GM23338 (cell line): ENCODE measurements around the gene EHD1. TPM values are rescaled to one million over a fixed set of nuclear protein-coding genes. Genes with fewer than 3 reads are reported as not detected.

Experiments used
- ATAC-seq: fragments of 200-7000 bp; cut with Tn5 transposase; 3 replicates; pipeline ENCODE4 v1.9.1; 2020
- DNase-seq: peaks from one replicate; pipeline ENCODE4 v3.0.0-alpha.2; 2015; ENCODE audit warnings: low spot score
- H2AFZ ChIP-seq: fragments of 200-600 bp; sonication (generic); 2 replicates; pipeline ENCODE4 v1.8.0; 2016; ENCODE audit warnings: antibody characterized with exemption, mild to moderate bottlenecking, moderate library complexity
- H3F3A ChIP-seq: fragments of 200-600 bp; sonication (generic); replicated peaks from 2 replicates; pipeline ENCODE4 v1.8.0; 2017; ENCODE audit warnings: antibody characterized with exemption, mixed run types, low read depth
- H3K27ac ChIP-seq: fragments of 200-600 bp; sonication (generic); 2 replicates; pipeline ENCODE4 v1.6.1; 2016; ENCODE audit warnings: low read depth
- H3K27me3 ChIP-seq: fragments of 200-600 bp; sonication (generic); 2 replicates; pipeline ENCODE4 v1.8.0; 2016; ENCODE audit warnings: mild to moderate bottlenecking, mixed run types, moderate library complexity; ENCODE audit not compliant: insufficient read depth
- H3K36me3 ChIP-seq: fragments of 200-600 bp; sonication (generic); 2 replicates; pipeline ENCODE4 v1.8.0; 2016; ENCODE audit warnings: mild to moderate bottlenecking; ENCODE audit not compliant: insufficient read depth
- H3K4me1 ChIP-seq: fragments of 200-600 bp; sonication (generic); 2 replicates; pipeline ENCODE4 v1.8.0; 2016; ENCODE audit warnings: mild to moderate bottlenecking, moderate library complexity; ENCODE audit not compliant: insufficient read depth
- H3K4me2 ChIP-seq: fragments of 200-600 bp; sonication (generic); 2 replicates; pipeline ENCODE4 v1.7.1; 2017; ENCODE audit warnings: mixed run types
- H3K4me3 ChIP-seq: fragments of 200-600 bp; sonication (generic); 2 replicates; pipeline ENCODE4 v1.6.1; 2016; ENCODE audit warnings: mixed run types
- H3K79me2 ChIP-seq: fragments of 200-600 bp; sonication (generic); replicated peaks from 2 replicates; pipeline ENCODE4 v1.8.0; 2017; ENCODE audit warnings: mild to moderate bottlenecking; ENCODE audit not compliant: insufficient read depth
- H3K9me2 ChIP-seq: fragments of 200-600 bp; sonication (generic); 2 replicates; pipeline ENCODE4 v1.8.0; 2017; ENCODE audit not compliant: insufficient read depth
- H4K20me1 ChIP-seq: fragments of 200-600 bp; sonication (generic); replicated peaks from 2 replicates; pipeline ENCODE4 v1.8.0; 2017; ENCODE audit warnings: mild to moderate bottlenecking; ENCODE audit not compliant: insufficient read depth
- H3K27ac Mint-ChIP-seq: 2 replicates; pipeline ENCODE4 v1.8.0; 2020; ENCODE audit warnings: inconsistent platforms, mild to moderate bottlenecking, moderate library complexity, mixed read lengths
- H3K27me3 Mint-ChIP-seq: 3 replicates; pipeline ENCODE4 v1.8.0; 2022; ENCODE audit warnings: low read depth, mild to moderate bottlenecking, moderate library complexity, mixed read lengths, inconsistent platforms; ENCODE audit not compliant: insufficient read depth, poor library complexity
- H3K36me3 Mint-ChIP-seq: 3 replicates; pipeline ENCODE4 v1.8.0; 2021; ENCODE audit warnings: low read depth, mild to moderate bottlenecking, inconsistent platforms, moderate library complexity, mixed read lengths
- H3K4me1 Mint-ChIP-seq: 3 replicates; pipeline ENCODE4 v1.8.0; 2020; ENCODE audit warnings: mild to moderate bottlenecking, inconsistent platforms, mixed read lengths
- H3K4me3 Mint-ChIP-seq: 3 replicates; pipeline ENCODE4 v1.8.0; 2021; ENCODE audit warnings: moderate library complexity, mild to moderate bottlenecking, inconsistent platforms, mixed read lengths
- H3K9me3 Mint-ChIP-seq: 3 replicates; pipeline ENCODE4 v1.8.0; 2020; ENCODE audit warnings: moderate library complexity, mild to moderate bottlenecking, inconsistent platforms, mixed read lengths
- CREB1 ChIP-seq: fragments of 250-450 bp; sonication (Bioruptor Pico); IDR thresholded peaks from 2 replicates; pipeline ENCODE4 v1.5.0; 2020; ENCODE audit warnings: low read depth, mild to moderate bottlenecking, moderate library complexity
- EZH2 ChIP-seq: fragments of 200-600 bp; sonication (generic); IDR thresholded peaks from one replicate; pipeline ENCODE4 v1.8.0; 2017; ENCODE audit warnings: antibody characterized with exemption, mild to moderate bottlenecking, low read depth; ENCODE audit not compliant: unreplicated experiment
- EZH2phosphoT487 ChIP-seq: fragments of 200-600 bp; sonication (generic); IDR thresholded peaks from one replicate; pipeline ENCODE4 v1.8.1; 2018; ENCODE audit warnings: antibody characterized with exemption; ENCODE audit not compliant: unreplicated experiment
- JUNB ChIP-seq: IDR thresholded peaks from one replicate; pipeline ENCODE4 v1.6.1; 2016; ENCODE audit warnings: antibody characterized with exemption; ENCODE audit not compliant: unreplicated experiment
- NANOG ChIP-seq: IDR thresholded peaks from 2 replicates; pipeline ENCODE4 v1.6.1; 2016; ENCODE audit warnings: antibody characterized with exemption, borderline replicate concordance
- POLR2AphosphoS5 ChIP-seq: IDR thresholded peaks from 2 replicates; pipeline ENCODE4 v1.6.1; 2016; ENCODE audit warnings: antibody characterized with exemption, low read depth
- STAT1 ChIP-seq: IDR thresholded peaks from one replicate; pipeline ENCODE4 v1.6.1; 2016; ENCODE audit warnings: antibody characterized with exemption; ENCODE audit not compliant: unreplicated experiment
- ZNF114 ChIP-seq: fragments of 250-450 bp; sonication (Bioruptor Pico); IDR thresholded peaks from 2 replicates; pipeline ENCODE4 v1.5.0; 2020; ENCODE audit warnings: mild to moderate bottlenecking, moderate library complexity
- ZNF331 ChIP-seq: fragments of 250-450 bp; sonication (Bioruptor Pico); IDR thresholded peaks from 2 replicates; pipeline ENCODE4 v1.5.0; 2020; ENCODE audit warnings: low read depth, mild to moderate bottlenecking, moderate library complexity
- polyA plus RNA-seq: library from polyadenylated mRNA; unstranded; fragments of >200 nt; fragmentation: Nextera tagmentation; extraction: Ambion mirVana; gene quantifications from 2 replicates; pipeline ENCODE4 v1.2.1, GENCODE V29; 2016
- total RNA-seq: library from RNA; depleted of rRNA; stranded (reverse); fragments of >200 nt; shearing (Covaris generic); gene quantifications from 2 replicates; pipeline ENCODE4 v1.2.3, GENCODE V29; 2014
- TF ChIP-seq, protein P1 (sequence below): fragments of 250-450 bp; sonication (Bioruptor Pico); IDR thresholded peaks from 2 replicates; pipeline ENCODE4 v1.5.0; 2020; ENCODE audit warnings: mild to moderate bottlenecking, moderate library complexity
- TF ChIP-seq, protein P2 (sequence below): IDR thresholded peaks from 2 replicates; pipeline ENCODE4 v1.6.1; 2016; ENCODE audit warnings: antibody characterized with exemption
- TF ChIP-seq, protein P3 (sequence below), 2 experiments: fragments of 200-600 bp in 1 of 2; sonication (generic) in 1 of 2; conservative IDR thresholded peaks; 2 replicates each; pipeline versions ENCODE4 v1.5.1 to v1.6.1; 2016 to 2017; ENCODE audit warnings: antibody characterized with exemption in 2 of 2, low read depth in 2 of 2, mild to moderate bottlenecking in 2 of 2, moderate library complexity in 1 of 2
- TF ChIP-seq, protein P4 (sequence below): IDR thresholded peaks from one replicate; pipeline ENCODE4 v1.6.1; 2018; ENCODE audit warnings: antibody characterized with exemption; ENCODE audit not compliant: unreplicated experiment

Gene EHD1
- total and polyA plus RNA-seq, 2 experiments from 2014 or later = 16.7 to 69.7 TPM

DNA sequence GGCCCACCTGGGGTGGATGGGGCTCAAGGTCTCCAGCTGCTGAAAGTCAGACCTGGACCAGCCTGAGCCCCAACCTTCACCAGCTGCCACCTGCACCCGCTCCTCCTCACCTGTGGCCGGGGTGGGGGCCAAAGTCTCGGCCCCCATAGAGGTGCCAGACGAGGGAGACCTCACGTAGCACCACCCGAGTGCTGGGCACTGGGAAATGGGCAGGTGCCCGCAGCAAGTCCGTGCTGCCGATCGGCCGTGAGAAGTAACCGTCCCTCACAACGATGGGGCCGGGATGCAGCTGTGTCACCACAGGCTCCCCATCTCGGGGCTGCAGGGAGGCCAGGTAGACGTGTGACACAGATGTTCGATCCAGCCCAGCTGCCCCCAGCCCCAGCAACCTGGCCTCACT, 22.4 kb upstream of the EHD1 start:
- Histone ChIP-seq H3K4me1 (no peaks in the 10 kb centered on the region), H3K79me2 (no peaks in the 10 kb centered on the region), H3K4me2 (no peak overlapping the region), H3K27ac (no peak overlapping the region), H3K9me2 (no peaks in the 10 kb centered on the region), H3F3A (no peaks in the 10 kb centered on the region), H3K4me3 (no peak overlapping the region), H3K27me3 (no peaks in the 10 kb centered on the region), H3K36me3 (no peaks in the 10 kb centered on the region), H2AFZ (no peak overlapping the region), H4K20me1 (no peaks in the 10 kb centered on the region; the same call in none of the 2 replicates)
- no peaks in the 10 kb centered on the region for H3K4me1 Mint-ChIP-seq
- H3K27me3 Mint-ChIP-seq = peaks cover 13% of the 10 kb centered on the region
- H3K4me3 Mint-ChIP-seq = no peak overlapping the region
- H3K27ac Mint-ChIP-seq = no peak overlapping the region
- H3K36me3 Mint-ChIP-seq = no peaks in the 10 kb centered on the region
- DNase-seq = no peak
- ATAC-seq = no peak
- no peaks in the 10 kb centered on the region for H3K9me3 Mint-ChIP-seq
- no peak for TF ChIP-seq NANOG
- TF ChIP-seq CREB1 = no peak
- TF ChIP-seq EZH2phosphoT487 = no peak
- TF ChIP-seq, protein P1, sequence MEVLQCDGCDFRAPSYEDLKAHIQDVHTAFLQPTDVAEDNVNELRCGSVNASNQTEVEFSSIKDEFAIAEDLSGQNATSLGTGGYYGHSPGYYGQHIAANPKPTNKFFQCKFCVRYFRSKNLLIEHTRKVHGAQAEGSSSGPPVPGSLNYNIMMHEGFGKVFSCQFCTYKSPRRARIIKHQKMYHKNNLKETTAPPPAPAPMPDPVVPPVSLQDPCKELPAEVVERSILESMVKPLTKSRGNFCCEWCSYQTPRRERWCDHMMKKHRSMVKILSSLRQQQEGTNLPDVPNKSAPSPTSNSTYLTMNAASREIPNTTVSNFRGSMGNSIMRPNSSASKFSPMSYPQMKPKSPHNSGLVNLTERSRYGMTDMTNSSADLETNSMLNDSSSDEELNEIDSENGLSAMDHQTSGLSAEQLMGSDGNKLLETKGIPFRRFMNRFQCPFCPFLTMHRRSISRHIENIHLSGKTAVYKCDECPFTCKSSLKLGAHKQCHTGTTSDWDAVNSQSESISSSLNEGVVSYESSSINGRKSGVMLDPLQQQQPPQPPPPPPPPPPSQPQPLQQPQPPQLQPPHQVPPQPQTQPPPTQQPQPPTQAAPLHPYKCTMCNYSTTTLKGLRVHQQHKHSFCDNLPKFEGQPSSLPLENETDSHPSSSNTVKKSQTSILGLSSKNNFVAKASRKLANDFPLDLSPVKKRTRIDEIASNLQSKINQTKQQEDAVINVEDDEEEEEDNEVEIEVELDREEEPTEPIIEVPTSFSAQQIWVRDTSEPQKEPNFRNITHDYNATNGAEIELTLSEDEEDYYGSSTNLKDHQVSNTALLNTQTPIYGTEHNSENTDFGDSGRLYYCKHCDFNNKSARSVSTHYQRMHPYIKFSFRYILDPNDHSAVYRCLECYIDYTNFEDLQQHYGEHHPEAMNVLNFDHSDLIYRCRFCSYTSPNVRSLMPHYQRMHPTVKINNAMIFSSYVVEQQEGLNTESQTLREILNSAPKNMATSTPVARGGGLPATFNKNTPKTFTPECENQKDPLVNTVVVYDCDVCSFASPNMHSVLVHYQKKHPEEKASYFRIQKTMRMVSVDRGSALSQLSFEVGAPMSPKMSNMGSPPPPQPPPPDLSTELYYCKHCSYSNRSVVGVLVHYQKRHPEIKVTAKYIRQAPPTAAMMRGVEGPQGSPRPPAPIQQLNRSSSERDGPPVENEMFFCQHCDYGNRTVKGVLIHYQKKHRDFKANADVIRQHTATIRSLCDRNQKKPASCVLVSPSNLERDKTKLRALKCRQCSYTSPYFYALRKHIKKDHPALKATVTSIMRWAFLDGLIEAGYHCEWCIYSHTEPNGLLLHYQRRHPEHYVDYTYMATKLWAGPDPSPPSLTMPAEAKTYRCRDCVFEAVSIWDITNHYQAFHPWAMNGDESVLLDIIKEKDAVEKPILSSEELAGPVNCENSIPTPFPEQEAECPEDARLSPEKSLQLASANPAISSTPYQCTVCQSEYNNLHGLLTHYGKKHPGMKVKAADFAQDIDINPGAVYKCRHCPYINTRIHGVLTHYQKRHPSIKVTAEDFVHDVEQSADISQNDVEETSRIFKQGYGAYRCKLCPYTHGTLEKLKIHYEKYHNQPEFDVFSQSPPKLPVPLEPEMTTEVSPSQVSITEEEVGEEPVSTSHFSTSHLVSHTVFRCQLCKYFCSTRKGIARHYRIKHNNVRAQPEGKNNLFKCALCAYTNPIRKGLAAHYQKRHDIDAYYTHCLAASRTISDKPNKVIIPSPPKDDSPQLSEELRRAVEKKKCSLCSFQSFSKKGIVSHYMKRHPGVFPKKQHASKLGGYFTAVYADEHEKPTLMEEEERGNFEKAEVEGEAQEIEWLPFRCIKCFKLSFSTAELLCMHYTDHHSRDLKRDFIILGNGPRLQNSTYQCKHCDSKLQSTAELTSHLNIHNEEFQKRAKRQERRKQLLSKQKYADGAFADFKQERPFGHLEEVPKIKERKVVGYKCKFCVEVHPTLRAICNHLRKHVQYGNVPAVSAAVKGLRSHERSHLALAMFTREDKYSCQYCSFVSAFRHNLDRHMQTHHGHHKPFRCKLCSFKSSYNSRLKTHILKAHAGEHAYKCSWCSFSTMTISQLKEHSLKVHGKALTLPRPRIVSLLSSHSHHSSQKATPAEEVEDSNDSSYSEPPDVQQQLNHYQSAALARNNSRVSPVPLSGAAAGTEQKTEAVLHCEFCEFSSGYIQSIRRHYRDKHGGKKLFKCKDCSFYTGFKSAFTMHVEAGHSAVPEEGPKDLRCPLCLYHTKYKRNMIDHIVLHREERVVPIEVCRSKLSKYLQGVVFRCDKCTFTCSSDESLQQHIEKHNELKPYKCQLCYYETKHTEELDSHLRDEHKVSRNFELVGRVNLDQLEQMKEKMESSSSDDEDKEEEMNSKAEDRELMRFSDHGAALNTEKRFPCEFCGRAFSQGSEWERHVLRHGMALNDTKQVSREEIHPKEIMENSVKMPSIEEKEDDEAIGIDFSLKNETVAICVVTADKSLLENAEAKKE (CRISPR knock-in tag) = no peak
- TF ChIP-seq EZH2 = no peak
- TF ChIP-seq, protein P2, sequence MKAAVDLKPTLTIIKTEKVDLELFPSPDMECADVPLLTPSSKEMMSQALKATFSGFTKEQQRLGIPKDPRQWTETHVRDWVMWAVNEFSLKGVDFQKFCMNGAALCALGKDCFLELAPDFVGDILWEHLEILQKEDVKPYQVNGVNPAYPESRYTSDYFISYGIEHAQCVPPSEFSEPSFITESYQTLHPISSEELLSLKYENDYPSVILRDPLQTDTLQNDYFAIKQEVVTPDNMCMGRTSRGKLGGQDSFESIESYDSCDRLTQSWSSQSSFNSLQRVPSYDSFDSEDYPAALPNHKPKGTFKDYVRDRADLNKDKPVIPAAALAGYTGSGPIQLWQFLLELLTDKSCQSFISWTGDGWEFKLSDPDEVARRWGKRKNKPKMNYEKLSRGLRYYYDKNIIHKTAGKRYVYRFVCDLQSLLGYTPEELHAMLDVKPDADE = no peak
- TF ChIP-seq POLR2AphosphoS5 = no peak
- no peak for TF ChIP-seq JUNB
- no peak for TF ChIP-seq ZNF331 (CRISPR knock-in tag)
- TF ChIP-seq, protein P3, sequence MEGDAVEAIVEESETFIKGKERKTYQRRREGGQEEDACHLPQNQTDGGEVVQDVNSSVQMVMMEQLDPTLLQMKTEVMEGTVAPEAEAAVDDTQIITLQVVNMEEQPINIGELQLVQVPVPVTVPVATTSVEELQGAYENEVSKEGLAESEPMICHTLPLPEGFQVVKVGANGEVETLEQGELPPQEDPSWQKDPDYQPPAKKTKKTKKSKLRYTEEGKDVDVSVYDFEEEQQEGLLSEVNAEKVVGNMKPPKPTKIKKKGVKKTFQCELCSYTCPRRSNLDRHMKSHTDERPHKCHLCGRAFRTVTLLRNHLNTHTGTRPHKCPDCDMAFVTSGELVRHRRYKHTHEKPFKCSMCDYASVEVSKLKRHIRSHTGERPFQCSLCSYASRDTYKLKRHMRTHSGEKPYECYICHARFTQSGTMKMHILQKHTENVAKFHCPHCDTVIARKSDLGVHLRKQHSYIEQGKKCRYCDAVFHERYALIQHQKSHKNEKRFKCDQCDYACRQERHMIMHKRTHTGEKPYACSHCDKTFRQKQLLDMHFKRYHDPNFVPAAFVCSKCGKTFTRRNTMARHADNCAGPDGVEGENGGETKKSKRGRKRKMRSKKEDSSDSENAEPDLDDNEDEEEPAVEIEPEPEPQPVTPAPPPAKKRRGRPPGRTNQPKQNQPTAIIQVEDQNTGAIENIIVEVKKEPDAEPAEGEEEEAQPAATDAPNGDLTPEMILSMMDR (conservative IDR thresholded peaks at IDR 0.05; ENCODE audit: low read depth in 2 of 2) = no peak
- TF ChIP-seq ZNF114 = no peak
- TF ChIP-seq, protein P4, sequence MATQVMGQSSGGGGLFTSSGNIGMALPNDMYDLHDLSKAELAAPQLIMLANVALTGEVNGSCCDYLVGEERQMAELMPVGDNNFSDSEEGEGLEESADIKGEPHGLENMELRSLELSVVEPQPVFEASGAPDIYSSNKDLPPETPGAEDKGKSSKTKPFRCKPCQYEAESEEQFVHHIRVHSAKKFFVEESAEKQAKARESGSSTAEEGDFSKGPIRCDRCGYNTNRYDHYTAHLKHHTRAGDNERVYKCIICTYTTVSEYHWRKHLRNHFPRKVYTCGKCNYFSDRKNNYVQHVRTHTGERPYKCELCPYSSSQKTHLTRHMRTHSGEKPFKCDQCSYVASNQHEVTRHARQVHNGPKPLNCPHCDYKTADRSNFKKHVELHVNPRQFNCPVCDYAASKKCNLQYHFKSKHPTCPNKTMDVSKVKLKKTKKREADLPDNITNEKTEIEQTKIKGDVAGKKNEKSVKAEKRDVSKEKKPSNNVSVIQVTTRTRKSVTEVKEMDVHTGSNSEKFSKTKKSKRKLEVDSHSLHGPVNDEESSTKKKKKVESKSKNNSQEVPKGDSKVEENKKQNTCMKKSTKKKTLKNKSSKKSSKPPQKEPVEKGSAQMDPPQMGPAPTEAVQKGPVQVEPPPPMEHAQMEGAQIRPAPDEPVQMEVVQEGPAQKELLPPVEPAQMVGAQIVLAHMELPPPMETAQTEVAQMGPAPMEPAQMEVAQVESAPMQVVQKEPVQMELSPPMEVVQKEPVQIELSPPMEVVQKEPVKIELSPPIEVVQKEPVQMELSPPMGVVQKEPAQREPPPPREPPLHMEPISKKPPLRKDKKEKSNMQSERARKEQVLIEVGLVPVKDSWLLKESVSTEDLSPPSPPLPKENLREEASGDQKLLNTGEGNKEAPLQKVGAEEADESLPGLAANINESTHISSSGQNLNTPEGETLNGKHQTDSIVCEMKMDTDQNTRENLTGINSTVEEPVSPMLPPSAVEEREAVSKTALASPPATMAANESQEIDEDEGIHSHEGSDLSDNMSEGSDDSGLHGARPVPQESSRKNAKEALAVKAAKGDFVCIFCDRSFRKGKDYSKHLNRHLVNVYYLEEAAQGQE = no peak
- TF ChIP-seq STAT1 = no peak
